Glomerular endothelial cell (primary cell): Measurements from ENCODE around the gene C19orf73. TPM values are rescaled to one million over a fixed set of nuclear protein-coding genes. Genes with fewer than 3 reads are reported as not detected.

ENCODE experiments used
- DNase-seq: peaks from one replicate; pipeline ENCODE4 v3.0.0-alpha.2; 2011; ENCODE audit warnings: low read depth, low spot score; ENCODE audit errors: extremely low read depth
- total RNA-seq: library from RNA; depleted of rRNA; stranded (reverse); fragments of >200 nt; gene quantifications from 2 replicates; pipeline ENCODE4 v1.2.3, GENCODE V29; 2015

The C19orf73 gene
- total RNA-seq, result 1.9 and 3.3 TPM in 2 replicates

GRCh38 chr19:49118565-49119410, at the start of gene C19orf73:
Gene C19orf73, minus strand, starts transcription at chr19:49119143. Its CDS starts 121 bp downstream, at chr19:49119022.
- DNase-seq, result no peak

GRCh38 chr19:49168421-49168820, 49.5 kb upstream of the C19orf73 start:
- DNase-seq, result no peak

GRCh38 chr19:49167857-49168409, 49.0 kb upstream of the C19orf73 start:
- no peak for DNase-seq

GRCh38 chr19:49165865-49166301, 46.9 kb upstream of the C19orf73 start:
- DNase-seq, result no peak

- peak; percentile 36 for DNase-seq
These were observed 46.3 kb upstream of the C19orf73 start for GRCh38 chr19:49165111-49165750.

GRCh38 chr19:49161987-49162386, 43.0 kb upstream of the C19orf73 start:
- DNase-seq, result no peak

GRCh38 chr19:49160450-49161189, 41.7 kb upstream of the C19orf73 start:
- no peak for DNase-seq

- no peak for DNase-seq
These were observed 38.7 kb upstream of the C19orf73 start, which contains the start of gene TRPM4 for GRCh38 chr19:49157445-49158224. Gene TRPM4, plus strand, starts transcription at chr19:49157792. Its CDS starts 75 bp downstream, at chr19:49157867.

- no peak for DNase-seq
These were observed 36.9 kb upstream of the C19orf73 start for GRCh38 chr19:49155820-49156346.

GRCh38 chr19:49155005-49155819, 36.3 kb upstream of the C19orf73 start, which contains the start of gene HRC:
Gene HRC, minus strand, starts transcription at chr19:49155396. Its CDS starts 159 bp downstream, at chr19:49155237.
- DNase-seq, result no peak

GRCh38 chr19:49154279-49154678, 35.3 kb upstream of the C19orf73 start:
- no peak for DNase-seq

GRCh38 chr19:49153167-49153809, 34.3 kb upstream of the C19orf73 start:
- no peak for DNase-seq

GRCh38 chr19:49152119-49152550, 33.2 kb upstream of the C19orf73 start:
- no peak for DNase-seq

- no peak for DNase-seq
These were observed 32.5 kb upstream of the C19orf73 start for GRCh38 chr19:49151267-49152118.

GRCh38 chr19:49150944-49151243, 32.0 kb upstream of the C19orf73 start:
- DNase-seq, result no peak

GRCh38 chr19:49150106-49150943, 31.4 kb upstream of the C19orf73 start:
- no peak for DNase-seq

GRCh38 chr19:49149652-49150105, 30.7 kb upstream of the C19orf73 start:
- peak; percentile 54 for DNase-seq
